VCaP (cell line): Measurements from ENCODE around the gene SNAPC4.

Source experiments
- H3K27ac ChIP-seq: fragments of 450-650 bp; 2 replicates; pipeline ENCODE4 v1.5.1; 2017
- TF ChIP-seq, protein P1 (sequence below): fragments of 450-650 bp; conservative IDR thresholded peaks from 2 replicates; pipeline ENCODE4 v1.5.1; 2017; ENCODE audit warnings: mild to moderate bottlenecking, moderate library complexity

SNAPC4 gene

DNA sequence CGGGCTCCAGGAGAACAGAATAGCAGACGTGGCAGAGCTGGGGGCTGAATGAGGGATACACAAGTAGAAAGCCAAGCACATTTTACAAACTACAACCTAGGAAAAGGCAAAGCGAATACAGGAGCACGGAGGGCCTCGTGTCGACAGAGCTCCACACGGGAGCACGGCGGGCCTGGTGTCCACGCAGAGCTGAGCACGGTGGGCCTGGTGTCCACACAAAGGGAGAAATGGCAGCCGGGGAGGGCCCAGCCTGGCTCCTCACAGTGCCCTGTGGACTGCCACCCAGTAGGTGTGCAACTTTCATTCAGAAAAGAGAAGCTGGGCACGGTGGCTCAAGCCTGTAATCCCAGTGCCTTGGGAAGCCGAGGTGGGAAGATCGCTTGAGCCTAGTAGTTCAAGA lies 43.1 kb upstream of the SNAPC4 start:
- TF ChIP-seq, protein P1, sequence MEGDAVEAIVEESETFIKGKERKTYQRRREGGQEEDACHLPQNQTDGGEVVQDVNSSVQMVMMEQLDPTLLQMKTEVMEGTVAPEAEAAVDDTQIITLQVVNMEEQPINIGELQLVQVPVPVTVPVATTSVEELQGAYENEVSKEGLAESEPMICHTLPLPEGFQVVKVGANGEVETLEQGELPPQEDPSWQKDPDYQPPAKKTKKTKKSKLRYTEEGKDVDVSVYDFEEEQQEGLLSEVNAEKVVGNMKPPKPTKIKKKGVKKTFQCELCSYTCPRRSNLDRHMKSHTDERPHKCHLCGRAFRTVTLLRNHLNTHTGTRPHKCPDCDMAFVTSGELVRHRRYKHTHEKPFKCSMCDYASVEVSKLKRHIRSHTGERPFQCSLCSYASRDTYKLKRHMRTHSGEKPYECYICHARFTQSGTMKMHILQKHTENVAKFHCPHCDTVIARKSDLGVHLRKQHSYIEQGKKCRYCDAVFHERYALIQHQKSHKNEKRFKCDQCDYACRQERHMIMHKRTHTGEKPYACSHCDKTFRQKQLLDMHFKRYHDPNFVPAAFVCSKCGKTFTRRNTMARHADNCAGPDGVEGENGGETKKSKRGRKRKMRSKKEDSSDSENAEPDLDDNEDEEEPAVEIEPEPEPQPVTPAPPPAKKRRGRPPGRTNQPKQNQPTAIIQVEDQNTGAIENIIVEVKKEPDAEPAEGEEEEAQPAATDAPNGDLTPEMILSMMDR = no peak
- H3K27ac ChIP-seq = no peak overlapping the region

DNA sequence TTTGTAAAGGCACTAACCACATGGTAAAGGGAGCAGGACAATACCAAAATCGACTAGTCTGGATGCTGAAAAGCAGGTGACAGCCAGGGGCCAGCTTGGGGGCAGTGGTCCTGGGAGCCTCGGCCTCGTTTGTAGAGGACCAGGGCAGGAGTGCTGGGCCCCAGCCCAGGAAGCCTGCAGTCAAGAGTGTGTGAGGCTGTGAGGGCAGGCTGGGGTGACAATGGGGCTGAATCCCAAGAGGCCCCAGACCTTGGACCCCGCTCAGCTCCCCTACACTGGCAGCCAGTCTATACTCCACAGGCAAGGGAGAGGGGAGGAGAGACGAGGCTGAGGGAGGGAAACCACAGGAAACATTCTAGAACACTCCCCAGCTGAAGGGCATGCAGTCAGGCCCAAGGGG lies 42.3 kb upstream of the SNAPC4 start:
- no peak overlapping the region for H3K27ac ChIP-seq
- TF ChIP-seq, protein P1 = no peak

DNA sequence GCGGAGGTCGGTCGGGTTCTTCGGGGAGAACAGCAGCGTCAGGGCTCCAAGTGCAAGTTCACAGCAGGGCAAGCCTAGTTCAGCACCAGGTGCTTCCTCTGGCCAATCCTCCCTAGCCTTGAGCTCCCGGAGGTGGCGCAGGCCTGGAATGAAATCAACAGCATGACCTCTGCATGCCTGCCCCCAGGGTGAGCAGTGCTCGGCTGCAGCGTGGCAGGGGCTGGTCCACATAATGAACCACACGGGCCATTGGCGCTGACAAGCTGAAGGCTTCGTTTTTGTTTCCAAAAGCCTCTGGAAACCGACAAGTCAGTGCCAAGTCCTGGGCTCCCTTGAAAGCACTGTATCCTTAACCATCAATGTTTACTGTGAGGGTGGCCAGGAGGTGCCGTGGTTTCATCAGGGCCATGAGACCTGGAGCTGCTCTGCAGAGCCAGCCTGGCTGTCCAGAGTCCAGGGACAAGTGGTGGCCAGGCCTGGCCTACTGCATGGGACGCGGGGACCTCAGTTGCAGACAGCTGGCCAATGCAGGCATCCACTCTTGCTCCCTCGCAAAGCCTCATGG lies 41.8 kb upstream of the SNAPC4 start:
- no peak overlapping the region; the same call in 1 of the 2 replicates for H3K27ac ChIP-seq
- TF ChIP-seq, protein P1 = no peak

DNA sequence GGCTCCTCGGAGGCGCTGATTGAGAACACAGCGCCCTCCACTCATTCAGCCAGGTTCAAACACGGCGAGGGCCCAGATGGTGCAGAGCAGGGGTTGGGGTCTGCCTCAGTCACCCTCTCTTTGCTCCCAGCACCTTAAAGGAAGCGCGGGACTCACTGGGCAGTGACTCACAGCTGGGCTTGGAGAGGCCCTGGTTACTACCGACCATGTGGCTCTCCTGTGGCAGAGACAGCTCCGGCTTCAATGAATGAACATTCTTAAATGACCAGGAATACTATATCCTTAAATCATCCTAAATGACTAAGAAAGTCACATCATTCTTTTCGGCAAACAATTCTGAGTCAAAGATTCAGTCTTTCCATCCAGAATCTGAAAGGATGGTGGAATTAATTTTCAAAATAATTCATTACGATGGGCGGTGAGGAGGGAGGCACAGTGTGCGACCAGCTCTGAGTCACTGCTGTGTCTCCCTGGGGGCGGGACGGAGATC lies 41.3 kb upstream of the SNAPC4 start:
- TF ChIP-seq, protein P1 = no peak
- H3K27ac ChIP-seq = peak overlapping the region; percentile 91

DNA sequence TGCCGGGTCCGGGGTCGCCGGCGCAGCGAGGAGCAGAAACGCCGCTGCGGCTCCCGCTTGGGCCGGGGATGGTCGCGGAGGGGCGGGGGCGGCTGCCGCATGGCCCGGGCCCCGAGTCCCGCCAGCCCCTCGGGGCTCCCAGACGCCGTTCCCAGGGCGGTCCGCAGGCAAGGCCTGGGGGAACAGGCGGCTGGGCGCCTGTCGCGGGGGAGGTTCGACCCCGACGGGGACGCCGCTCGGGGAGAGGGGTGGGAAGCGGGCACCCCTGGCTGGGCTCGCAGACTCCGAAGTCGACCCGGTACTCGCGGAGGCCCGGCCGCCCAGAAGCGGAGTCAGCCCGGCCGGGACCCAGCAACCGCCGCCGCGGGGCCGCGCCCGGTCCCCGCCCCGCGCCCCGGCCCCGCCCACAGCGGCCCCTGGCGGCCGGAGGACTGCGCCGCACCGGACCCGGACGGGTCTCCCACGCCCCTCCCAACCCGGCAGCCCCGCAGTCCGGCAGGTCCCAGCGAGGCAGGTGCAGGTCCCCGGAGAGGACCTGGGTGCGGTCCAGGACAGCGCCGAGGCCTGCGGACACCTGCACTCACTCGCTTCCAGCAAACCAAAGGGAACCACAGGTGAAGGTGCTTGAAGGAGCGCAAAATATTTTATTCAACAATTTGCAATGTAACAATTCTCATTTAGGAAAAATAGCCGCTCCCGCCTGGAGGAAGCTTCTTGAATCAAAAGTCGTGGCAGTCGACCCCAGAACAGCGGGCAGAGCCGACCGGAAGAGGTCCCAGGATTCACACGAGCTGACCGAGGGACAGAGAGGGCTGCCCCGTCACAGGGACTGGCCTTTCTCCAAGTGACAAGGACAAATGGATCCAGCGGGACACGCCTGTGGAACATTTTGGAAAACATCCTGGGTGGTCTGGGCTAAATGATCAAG lies 39.8 kb upstream of the SNAPC4 start, which contains the start of gene INPP5E:
INPP5E (minus strand) TSS at position 365 of the 928 bp plus-strand sequence. CDS start 426 bp downstream, outside the sequence.
- TF ChIP-seq, protein P1 = peak; percentile 99
- H3K27ac ChIP-seq = peak within 1 kb of the TSS; percentile 91

DNA sequence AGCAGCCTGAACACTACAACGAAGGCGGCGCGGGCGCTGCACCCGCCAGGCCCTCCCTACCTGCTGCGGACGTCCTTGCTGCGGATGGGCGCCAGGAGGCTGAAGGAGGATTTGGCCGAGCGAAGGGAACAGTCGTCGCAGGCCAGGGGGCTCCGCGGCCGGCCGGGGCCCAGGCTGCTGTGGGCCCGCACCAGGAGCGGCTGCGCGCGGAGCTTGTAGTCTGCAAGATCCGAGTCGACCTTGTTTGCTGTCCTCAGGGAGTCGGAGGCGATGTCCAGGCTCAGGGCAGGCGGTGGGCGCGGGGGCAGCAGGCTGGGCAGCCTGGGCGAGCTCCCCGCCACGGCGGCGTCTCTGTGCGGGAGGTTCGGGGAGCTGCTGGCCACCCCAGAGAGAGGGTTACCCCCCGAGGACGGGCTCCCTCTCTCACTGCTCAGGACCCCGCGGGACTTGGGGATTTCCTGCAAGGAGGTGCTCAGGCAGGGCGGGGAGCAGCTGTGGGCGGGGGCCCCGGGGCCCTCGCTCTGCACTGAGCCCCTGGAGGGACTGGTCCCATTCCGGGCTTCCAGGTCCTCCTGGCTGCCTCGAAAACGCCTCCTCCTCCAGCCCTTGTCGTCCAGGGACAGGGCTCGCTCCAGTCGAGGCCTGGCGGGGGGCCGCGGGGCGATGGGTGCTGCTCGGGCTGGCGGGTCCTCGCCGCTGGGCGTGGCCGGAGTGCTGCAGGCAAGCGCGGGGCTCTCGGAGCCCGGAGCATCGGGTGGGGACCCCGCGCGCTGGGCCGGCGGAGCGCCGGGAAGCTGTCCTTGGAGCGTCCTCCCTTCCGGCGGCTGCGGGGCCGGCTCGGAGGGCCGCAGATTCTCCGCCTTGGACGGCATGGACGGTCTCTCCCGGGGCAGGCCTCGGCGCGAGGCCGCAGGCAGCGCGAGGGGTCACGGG lies 38.8 kb upstream of the SNAPC4 start:
- TF ChIP-seq, protein P1 = no peak
- peak overlapping the region; percentile 91 for H3K27ac ChIP-seq
